Measurements from ENCODE around the gene TIMD4. TPM values are rescaled to one million over a fixed set of nuclear protein-coding genes. Genes with fewer than 3 reads are reported as not detected.

TIMD4 gene
- total RNA-seq, 1 donor from 2014 or later, result not detected

- H3K4me3 Mint-ChIP-seq (ENCODE audit: low read depth), result no peak overlapping the region
- H3K27ac Mint-ChIP-seq, result no peak overlapping the region
- no peak for TF ChIP-seq CTCF (IDR thresholded peaks at IDR 0.05; ENCODE audit: unreplicated experiment)
- DNase-seq (ENCODE audit: low spot score, unreplicated experiment), result no peak
- peaks cover 2% of the 10 kb centered on the region for H3K4me1 Mint-ChIP-seq (ENCODE audit: low read depth)
- no peaks in the 10 kb centered on the region for H3K9me3 Mint-ChIP-seq (ENCODE audit: low read depth)
- peaks cover 11% of the 10 kb centered on the region for H3K27me3 Mint-ChIP-seq
- H3K36me3 Mint-ChIP-seq (ENCODE audit: insufficient read depth), result no peaks in the 10 kb centered on the region
Measured at GRCh38 chr5:156888520-156888919, 74.5 kb downstream of the TIMD4 start.

- Mint-ChIP-seq H3K27me3 (no peaks in the 10 kb centered on the region), H3K4me1 (ENCODE audit: low read depth) (peaks cover 2% of the 10 kb centered on the region), H3K36me3 (ENCODE audit: insufficient read depth) (no peaks in the 10 kb centered on the region), H3K4me3 (ENCODE audit: low read depth) (no peak overlapping the region), H3K27ac (no peak overlapping the region), H3K9me3 (ENCODE audit: low read depth) (no peaks in the 10 kb centered on the region)
- DNase-seq (ENCODE audit: low spot score, unreplicated experiment), result no peak
- TF ChIP-seq CTCF (IDR thresholded peaks at IDR 0.05; ENCODE audit: unreplicated experiment), result no peak
Measured at GRCh38 chr5:156883316-156883875, 79.6 kb downstream of the TIMD4 start.

- no peak for DNase-seq (ENCODE audit: low spot score, unreplicated experiment)
- Mint-ChIP-seq H3K4me1 (ENCODE audit: low read depth) (no peaks in the 10 kb centered on the region), H3K9me3 (ENCODE audit: low read depth) (no peaks in the 10 kb centered on the region), H3K27me3 (no peaks in the 10 kb centered on the region), H3K36me3 (ENCODE audit: insufficient read depth) (no peaks in the 10 kb centered on the region), H3K27ac (no peak overlapping the region), H3K4me3 (ENCODE audit: low read depth) (no peak overlapping the region)
- no peak for TF ChIP-seq CTCF (IDR thresholded peaks at IDR 0.05; ENCODE audit: unreplicated experiment)
Measured at GRCh38 chr5:156879665-156880285, 83.3 kb downstream of the TIMD4 start.

- no peaks in the 10 kb centered on the region for H3K36me3 Mint-ChIP-seq (ENCODE audit: insufficient read depth)
- no peak for DNase-seq (ENCODE audit: low spot score, unreplicated experiment)
- H3K4me3 Mint-ChIP-seq (ENCODE audit: low read depth), result no peak overlapping the region
- no peaks in the 10 kb centered on the region for H3K4me1 Mint-ChIP-seq (ENCODE audit: low read depth)
- no peak overlapping the region for H3K27ac Mint-ChIP-seq
- H3K27me3 Mint-ChIP-seq, result no peaks in the 10 kb centered on the region
- H3K9me3 Mint-ChIP-seq (ENCODE audit: low read depth), result peaks cover 5% of the 10 kb centered on the region
- TF ChIP-seq CTCF (IDR thresholded peaks at IDR 0.05; ENCODE audit: unreplicated experiment), result no peak
Measured at GRCh38 chr5:156871212-156871611, 91.8 kb downstream of the TIMD4 start.

- no peaks in the 10 kb centered on the region for H3K27me3 Mint-ChIP-seq
- H3K36me3 Mint-ChIP-seq (ENCODE audit: insufficient read depth), result no peaks in the 10 kb centered on the region
- no peak for DNase-seq (ENCODE audit: low spot score, unreplicated experiment)
- H3K4me3 Mint-ChIP-seq (ENCODE audit: low read depth), result no peak overlapping the region
- peaks cover 5% of the 10 kb centered on the region for H3K9me3 Mint-ChIP-seq (ENCODE audit: low read depth)
- no peak overlapping the region for H3K27ac Mint-ChIP-seq
- H3K4me1 Mint-ChIP-seq (ENCODE audit: low read depth), result no peaks in the 10 kb centered on the region
- no peak for TF ChIP-seq CTCF (IDR thresholded peaks at IDR 0.05; ENCODE audit: unreplicated experiment)
Measured at GRCh38 chr5:156870498-156870839, 92.6 kb downstream of the TIMD4 start.

Other genes with a start within 250 kb of the TIMD4 start
- gene PPP1R2B, start 112.9 kb downstream of the TIMD4 start, total RNA-seq, result not detected in 2 replicates
- gene HAVCR1, start 95.9 kb upstream of the TIMD4 start, total RNA-seq, result 1.2 and 2.1 TPM in 2 replicates
- 0.17 and 0.62 TPM in 2 replicates for gene HAVCR2, start 145.8 kb upstream of the TIMD4 start, total RNA-seq
- gene MED7, start 179.6 kb upstream of the TIMD4 start, total RNA-seq, result 15.6 and 18.2 TPM in 2 replicates
- not detected in 2 replicates for gene GARIN3, start 203.0 kb upstream of the TIMD4 start, total RNA-seq
- not detected in 2 replicates for gene ITK, start 217.6 kb upstream of the TIMD4 start, total RNA-seq

Data from progenitor cell of endocrine pancreas (in vitro differentiated cells).